Right kidney (tissue), 1 donor: ENCODE results near the gene DEXI.
"Not testable (repeated sequence)": the region's sequence is repeated elsewhere in the genome, so short reads cannot be mapped to it uniquely, and the experiment has no call there.

Experiments
- DNase-seq: peaks from one replicate; pipeline ENCODE4 v3.0.0-alpha.2; 2016

The DEXI gene

GRCh38 chr16:10970065-10970464 is 27.8 kb upstream of the DEXI start:
- DNase-seq = no peak

GRCh38 chr16:10969615-10970014 is 27.3 kb upstream of the DEXI start:
- no peak for DNase-seq

- DNase-seq = no peak
Measured at GRCh38 chr16:10968498-10968897, 26.2 kb upstream of the DEXI start.

GRCh38 chr16:10967986-10968385 is 25.7 kb upstream of the DEXI start:
- DNase-seq = no peak

- not testable (repeated sequence) for DNase-seq
Measured at GRCh38 chr16:10966559-10966958, 24.3 kb upstream of the DEXI start.

- no peak for DNase-seq
Measured at GRCh38 chr16:10966129-10966528, 23.9 kb upstream of the DEXI start.

- DNase-seq = no peak
Measured at GRCh38 chr16:10965440-10966061, 23.3 kb upstream of the DEXI start.

GRCh38 chr16:10964891-10965326 is 22.6 kb upstream of the DEXI start:
- DNase-seq = no peak

GRCh38 chr16:10964039-10964890 is 22.0 kb upstream of the DEXI start:
- peak; percentile 66 for DNase-seq

GRCh38 chr16:10961231-10961630 is 19.0 kb upstream of the DEXI start:
- DNase-seq = no peak

GRCh38 chr16:10959161-10959560 is 16.9 kb upstream of the DEXI start:
- no peak for DNase-seq

- DNase-seq = no peak
Measured at GRCh38 chr16:10957771-10958482, 15.7 kb upstream of the DEXI start.

GRCh38 chr16:10954903-10955302 is 12.6 kb upstream of the DEXI start:
- DNase-seq = no peak

- DNase-seq = no peak
Measured at GRCh38 chr16:10951026-10951425, 8.8 kb upstream of the DEXI start.

GRCh38 chr16:10950393-10950792 is 8.1 kb upstream of the DEXI start:
- no peak for DNase-seq

- DNase-seq = no peak
Measured at GRCh38 chr16:10949424-10949970, 7.2 kb upstream of the DEXI start.

GRCh38 chr16:10947211-10947787 is 5.0 kb upstream of the DEXI start:
- no peak for DNase-seq

- DNase-seq = peak; percentile 39
Measured at GRCh38 chr16:10946308-10946707, 4.0 kb upstream of the DEXI start.

GRCh38 chr16:10945065-10945787 is 3.0 kb upstream of the DEXI start:
- no peak for DNase-seq

GRCh38 chr16:10944249-10945064 is 2.2 kb upstream of the DEXI start, which contains the start of gene CLEC16A:
Gene CLEC16A, plus strand, starts transcription at chr16:10944564. Its CDS starts 154 bp downstream, at chr16:10944718.
- peak; percentile 93 for DNase-seq

GRCh38 chr16:10943064-10943353 is 741 bp upstream of the DEXI start:
- DNase-seq = no peak
